HUDEP-2 (cell line): ENCODE measurements around the gene THY1.
"Not testable (repeated sequence)": the region's sequence is repeated elsewhere in the genome, so short reads cannot be mapped to it uniquely, and the experiment has no call there.

Source experiments
- DNase-seq, 76 experiments: peaks; one replicate each; lab custom pipeline; 2025; ENCODE audit not compliant: unreplicated experiment in 76 of 76; lab: John Stamatoyannopoulos, UW

The THY1 gene

DNA sequence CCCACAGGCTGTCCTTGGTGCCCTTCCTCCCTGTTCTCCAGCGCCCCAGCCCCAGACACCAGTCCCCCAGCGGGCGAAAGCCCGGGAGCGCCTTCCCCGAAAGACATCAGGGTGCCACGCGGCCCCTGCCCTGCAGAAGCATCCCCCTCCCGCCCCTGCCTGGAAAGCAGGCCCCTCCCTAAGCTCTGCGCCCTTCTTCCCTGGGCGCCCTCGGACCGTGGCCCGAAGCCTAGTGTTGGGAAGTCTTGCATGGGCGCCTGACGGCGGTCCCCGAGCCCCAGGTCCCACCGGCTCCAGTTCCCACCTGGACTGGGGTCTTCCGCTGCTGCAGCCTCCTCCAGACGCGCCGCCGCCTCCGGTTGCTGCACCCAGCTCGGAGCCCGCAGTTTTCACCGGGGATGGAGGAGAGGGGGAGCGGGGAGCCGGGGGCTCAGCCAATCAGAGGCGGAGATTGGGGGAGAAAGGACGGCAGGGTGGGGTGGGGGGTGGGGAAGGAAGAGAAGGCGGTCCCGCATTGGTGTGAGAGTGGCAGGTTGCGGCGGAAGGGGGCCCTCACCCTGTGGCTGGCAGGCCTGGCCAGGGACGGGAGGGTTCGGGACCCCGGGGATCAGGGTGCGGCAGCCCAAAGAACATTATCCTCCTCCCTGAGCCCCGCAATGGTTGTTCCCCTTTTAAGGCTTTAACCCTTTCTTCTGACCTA lies at the start of gene THY1:
TSS of gene THY1 (minus strand) at position 364 of the 700 bp plus-strand sequence. CDS start 2,267 bp downstream, outside the sequence.
- DNase-seq = no peak

DNA sequence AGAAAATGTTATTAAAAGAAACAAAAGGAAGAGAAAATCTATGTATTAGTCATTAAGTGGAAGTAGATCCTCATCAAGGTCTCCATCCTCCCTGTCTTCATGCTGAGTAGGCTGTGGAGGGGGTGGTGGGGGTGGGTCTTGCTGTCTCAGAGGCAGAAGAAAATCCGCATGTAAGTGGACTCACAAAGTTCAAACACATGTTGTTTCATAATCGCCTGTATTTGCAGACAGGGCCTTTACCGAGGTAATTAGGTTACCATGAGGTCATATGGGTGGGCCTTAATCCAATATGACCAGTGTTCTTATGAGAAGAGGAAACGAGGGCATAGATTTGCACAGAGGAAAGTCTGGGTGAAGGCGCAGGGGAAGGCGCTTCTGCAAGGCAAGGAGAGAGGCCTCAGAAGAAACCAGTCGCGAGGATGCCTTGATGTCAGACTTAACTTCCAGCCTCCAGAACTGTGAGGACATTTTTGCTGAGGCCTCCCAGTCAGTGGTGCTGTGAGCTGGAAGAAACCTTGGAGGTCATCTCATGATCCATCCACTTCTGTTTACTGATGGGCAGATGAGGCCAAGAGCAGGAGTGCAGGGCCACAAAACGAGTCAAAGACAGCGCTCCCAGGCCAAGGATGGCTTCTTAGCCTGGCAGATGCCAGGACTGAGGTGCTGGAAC lies 49.3 kb upstream of the THY1 start:
- no peak for DNase-seq

DNA sequence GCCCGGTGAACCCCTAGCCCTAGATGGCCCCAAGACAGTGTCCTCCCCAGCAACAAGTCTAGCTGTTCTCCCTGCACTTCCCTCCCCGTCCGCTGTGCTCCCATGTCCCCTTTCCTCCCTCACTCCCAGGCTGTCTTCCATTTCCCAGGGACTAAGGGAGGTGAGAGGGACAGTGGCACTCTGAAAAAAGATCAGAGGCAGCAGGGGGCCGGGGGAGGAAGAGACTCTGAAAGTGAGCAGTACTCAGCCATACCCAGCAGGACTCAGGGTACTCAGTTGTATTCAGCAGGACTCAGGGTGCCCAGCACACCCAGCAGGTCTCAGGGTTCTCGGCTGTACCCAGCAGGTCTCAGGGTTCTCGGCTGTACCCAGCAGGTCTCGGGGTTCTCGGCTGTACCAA lies 48.4 kb upstream of the THY1 start:
- DNase-seq = no peak

DNA sequence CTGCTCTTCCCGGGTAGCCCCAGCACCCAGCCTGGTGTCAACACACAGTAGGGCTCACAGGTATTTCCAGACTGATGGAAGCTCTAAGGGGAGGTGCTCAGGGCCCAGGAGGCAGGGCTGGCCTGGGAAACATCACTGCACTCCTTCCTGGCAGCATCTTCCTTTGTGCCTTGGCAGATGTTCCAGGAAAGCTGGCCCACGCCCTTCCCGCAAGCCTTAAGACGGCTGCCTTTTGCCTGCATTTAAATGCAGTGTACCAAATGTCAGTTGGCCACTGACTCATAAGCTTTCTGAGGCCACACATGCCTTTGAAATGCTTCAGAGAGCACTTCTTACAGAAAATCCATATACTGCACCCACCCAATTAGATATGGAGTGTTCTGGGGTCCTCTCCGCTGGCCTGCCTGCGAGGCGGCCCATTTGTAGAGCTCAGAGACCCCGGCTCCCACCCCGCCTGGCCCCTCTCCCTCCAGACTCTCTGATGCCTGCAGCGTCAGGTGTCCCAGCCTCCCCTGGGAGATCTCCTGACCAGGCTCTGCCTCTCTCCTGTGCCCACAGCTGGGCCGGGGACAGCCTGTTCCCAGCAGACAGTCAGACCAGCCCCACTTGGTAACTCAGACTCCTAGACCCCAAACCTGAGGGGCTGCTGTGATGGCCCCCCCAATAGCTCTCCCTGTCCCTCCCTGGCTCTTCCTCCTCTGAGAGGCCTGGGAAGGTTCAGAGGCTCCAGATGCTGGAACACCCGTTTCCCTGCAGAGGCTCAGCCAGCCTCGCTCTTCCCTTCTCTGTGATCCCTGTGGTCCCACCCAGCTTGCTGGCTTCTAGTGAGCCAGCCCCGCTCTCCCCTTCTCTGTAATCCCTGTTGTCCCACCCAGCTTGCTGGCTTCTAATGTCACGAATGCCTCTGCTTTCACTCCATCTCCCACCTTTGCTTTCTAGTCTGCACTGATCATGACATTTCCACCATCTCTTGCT lies 47.6 kb upstream of the THY1 start:
- DNase-seq = no peak

DNA sequence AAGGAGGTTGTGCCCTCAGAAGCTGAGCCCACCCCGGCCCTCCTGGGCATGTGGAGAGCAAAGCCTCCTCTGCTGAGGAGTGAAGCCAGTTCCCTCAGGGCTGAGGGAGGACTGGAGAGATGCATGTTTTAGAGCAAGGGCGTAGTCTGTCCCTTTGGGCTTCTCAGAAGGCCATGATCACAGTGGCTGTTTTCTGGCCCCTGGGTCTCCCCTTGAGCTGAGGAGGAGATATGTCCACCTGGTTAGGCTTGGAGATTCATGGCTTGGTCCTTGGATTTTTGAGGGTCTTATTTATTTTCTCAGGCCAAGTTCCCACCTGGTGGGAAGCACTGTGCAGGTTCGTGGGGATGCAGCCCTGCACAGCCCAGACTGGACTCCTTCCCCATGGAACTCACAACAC lies 46.5 kb upstream of the THY1 start:
- no peak for DNase-seq

DNA sequence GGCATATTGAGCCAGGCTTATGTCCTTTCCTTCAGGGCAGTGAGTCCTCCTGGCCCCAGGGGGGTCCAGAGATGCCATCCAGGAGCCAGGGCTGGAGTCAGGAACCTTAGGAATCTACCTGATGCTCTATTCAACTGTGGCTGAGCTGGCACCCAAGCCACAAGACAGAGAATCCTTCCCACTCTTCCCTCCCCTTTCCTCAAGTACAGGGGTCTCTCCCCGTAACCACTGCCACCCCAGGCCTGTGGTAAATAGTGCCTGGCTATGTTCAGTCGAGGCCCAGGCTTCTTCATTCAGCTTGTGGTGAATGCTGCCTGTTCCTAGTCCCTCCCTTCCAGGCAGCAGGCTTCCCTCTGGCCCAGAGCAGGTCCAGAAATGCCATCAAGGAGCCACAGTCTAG lies 45.5 kb upstream of the THY1 start:
- no peak for DNase-seq

DNA sequence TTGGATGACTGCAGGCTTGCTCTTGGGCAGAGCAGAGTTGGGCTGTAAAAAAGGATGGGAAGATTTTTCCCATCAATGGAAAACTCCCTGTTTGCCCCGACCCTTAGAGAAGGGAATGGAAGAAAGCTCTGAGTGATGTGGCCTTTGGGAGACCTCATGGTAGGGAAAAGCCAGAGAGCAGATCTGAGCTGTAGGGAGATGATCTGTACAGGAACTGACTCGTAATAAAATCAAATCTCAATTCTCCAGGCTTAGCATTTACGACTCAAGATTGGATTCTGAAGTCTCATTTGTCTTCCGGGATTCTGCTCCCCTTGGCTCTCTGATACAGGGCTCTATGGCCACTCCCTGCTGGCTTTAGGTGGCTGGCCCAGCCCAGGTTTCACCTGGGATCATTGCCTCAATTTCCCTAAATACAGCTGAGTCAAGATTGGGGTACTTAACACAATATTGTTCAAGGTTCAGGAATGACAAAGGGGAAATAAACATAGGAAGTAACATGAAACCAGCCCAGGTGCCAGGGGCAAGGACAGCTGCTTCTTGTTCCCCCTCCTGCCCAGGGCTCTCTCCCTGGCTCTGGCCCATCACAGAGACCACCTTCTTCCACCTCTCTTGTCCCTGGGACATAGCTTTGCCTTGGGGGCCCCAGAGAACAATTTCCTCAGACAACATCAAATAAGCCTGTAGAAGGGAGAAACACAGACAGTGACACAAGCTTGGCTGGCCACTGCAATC lies 38.4 kb upstream of the THY1 start:
- DNase-seq = no peak

DNA sequence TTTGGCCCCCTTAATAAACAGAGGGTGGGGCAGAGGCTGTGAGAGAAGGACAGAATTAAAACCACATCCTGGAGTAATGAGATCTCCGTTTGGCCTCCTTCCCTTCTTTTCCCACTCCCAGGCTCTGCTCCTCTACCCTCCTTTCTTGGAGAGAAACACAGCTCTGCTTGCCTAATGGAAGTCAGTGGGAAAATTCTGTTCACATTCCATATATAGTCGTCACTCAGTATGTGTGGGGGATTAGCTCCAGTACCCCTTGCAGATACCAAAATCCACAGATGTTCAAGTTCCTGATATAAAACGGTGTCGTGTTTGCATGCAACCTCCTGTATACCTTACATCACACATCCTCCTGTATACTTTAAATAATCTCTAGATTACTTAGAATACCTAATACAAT lies 37.6 kb upstream of the THY1 start:
- no peak for DNase-seq

DNA sequence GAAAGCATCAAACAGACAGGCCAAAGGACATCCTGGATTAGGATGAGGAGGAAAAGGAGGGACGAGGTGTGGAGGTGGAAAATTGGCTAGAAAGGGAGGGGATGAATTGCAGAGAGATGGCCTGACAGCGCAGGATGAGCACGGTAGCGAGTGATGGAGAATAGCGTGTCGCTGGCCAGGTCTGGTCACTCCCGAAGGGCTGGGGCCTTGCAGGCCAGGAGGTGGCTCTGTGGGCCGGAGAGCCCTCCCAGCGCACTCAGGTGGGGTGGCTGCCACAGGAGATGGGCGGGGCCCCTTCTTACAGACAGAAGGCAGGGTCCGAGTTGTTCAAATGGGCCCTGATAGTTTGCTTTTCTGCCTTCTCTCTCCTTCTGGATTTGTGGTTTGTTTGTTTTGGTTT lies 37.1 kb upstream of the THY1 start:
- no peak for DNase-seq

DNA sequence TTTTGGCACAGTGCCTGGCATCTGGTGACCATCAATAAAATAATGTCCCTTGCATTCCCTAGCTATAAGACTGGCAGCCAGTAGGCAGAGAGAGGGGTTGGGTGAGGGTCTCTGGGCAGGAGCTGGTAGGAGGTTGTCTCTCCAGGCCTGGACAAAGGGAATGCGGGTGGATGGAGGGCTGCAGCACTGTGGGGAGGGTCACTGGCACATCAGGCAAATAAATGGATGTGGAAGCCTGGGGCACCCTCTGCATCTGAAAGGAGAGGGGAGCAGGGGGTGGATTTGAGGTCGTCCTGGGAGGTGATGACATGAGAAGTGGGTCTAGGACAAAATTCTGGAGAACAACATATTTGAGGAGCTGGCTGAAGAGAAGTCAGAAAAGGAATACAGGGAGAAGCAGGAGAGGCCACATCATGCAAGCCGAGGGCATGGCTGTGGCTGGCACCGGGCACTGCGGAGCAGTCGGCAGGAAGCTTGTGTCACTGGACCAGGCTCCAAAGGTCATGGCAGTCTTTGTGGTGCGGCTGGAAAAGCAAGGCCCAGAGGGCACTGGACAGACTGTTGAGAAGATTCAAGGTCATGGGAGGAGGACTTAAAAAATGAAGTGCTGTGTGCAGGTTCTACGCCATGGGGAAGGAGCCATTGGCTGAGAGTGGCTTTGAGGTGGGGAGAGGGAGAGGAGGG lies 36.5 kb upstream of the THY1 start:
- no peak for DNase-seq

DNA sequence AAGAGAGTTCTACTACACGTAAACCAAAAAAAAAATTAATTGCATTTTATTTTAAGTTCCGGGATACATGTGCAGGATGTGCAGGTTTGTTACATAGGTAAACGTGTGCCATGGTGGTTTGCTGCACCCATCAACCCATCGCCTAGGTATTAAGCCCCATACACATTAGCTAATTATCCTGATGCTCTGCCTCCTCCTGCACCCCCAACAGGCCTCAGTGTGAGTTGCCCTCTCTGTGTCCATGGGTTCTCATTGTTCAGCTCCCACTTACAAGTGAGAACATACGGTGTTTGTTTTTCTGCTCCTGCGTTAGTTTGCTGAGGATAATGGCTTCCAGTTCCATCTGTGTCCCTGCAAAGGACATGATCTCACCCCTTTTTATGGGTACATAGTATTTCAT lies 32.7 kb upstream of the THY1 start:
- DNase-seq = not testable (repeated sequence)

DNA sequence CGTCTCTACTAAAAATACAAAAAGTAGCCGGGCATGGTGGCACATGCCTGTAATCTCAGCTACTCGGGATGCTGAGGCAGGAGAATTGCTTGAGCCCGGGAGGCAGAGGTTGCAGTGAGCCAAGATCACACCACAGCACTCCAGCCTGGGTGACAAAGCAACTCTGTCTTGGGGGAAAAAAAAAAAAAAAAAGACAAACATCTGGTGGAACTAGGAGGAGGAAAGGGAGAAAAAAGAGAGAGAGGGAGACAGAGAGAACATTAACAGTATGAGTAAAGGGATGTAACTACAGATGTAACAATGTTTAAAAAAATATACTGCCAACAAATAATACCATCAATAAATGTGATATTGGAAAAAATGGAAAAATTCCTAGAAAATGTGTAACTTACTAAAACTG lies 32.3 kb upstream of the THY1 start:
- DNase-seq = not testable (repeated sequence)

DNA sequence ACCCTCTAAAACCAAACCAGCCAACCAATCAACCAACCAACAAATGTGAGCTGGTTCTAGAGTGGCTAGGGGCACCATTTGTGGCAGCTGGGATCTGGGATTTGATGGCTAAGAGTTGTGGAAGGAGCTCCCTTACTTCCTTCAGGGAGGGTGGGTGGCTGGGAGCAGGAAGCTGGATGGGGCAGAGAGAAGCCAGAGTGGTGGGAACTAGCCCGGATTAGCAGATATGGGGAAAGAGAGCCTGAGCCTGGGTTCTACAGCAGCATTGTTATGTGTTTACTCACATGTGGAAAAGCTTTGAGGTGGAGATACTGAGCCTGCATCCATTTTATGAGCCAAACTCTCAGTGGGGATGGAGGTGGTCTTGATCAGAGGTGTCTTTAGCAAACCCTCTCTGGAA lies 30.9 kb upstream of the THY1 start:
- DNase-seq = no peak

DNA sequence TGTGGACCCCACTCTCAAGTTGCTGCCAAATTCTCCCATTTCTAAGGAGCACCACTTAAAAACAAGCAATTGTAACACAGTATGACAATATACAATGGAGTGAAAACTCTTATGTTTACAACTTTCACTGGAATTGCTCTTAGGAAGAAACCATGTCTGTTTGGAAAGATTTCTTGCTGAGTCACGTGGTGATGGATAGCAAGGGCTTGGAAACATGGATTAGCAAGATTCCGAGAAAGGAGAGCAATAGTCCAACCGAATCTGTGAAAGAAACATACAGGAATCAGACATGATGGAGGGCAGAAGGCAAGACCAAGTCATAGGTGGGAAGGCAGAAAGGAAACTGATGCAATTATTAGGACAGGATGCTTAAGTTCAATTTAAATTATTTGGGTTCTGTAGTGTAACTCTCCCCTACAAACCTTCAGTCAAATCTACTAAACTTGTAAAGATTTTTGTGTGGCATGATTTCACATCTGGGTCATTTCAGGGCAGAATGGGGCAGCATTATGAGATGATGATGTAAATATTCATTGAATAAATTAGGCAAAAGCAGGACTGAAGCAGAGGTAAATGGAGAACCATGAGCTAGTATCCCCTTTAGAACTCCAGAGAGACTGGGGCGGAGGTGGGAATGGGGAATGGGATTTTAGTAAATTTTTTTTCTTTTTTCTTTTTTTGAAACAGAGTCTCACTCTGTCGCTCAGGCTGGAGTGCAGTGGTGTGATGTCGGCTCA lies 27.8 kb upstream of the THY1 start:
- no peak for DNase-seq

DNA sequence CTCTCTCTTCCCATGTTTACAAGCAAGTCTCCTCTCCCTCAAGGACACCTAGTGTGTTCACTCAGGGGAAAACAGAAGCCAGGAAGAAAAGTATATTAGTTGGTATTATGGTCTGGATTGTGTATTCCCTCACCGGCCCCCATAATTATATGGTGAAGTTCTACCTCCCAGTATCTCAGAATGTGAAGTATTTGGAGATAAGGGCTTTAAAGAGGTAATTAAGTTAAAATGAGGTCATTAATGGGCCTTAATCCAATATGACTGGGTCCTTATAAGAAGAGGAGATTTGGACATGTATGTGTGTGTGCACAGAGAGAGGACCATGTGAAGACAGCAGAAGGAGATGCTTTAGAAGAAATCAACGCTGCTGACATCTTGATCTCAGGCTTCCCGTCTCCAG lies 26.5 kb upstream of the THY1 start:
- no peak for DNase-seq

DNA sequence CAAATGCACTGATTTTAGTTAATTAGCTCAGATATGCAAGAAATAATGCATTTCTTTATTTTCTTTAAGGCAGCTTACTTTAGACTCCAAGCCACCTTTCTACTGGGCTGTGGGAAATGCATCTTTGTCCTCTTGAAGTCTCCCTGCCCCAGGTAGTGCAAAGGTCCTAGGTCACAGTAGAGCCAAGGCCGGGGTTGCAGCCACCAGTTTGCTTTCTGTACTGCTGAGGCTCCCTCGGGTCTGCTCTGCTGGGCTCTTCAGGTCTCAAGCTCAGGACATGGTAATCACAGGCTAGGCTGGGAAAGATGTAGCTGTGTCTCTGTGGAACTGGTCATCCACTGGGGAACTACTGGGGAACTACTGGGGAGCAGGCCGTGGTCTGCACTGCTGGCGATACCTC lies 25.4 kb upstream of the THY1 start:
- DNase-seq = no peak

DNA sequence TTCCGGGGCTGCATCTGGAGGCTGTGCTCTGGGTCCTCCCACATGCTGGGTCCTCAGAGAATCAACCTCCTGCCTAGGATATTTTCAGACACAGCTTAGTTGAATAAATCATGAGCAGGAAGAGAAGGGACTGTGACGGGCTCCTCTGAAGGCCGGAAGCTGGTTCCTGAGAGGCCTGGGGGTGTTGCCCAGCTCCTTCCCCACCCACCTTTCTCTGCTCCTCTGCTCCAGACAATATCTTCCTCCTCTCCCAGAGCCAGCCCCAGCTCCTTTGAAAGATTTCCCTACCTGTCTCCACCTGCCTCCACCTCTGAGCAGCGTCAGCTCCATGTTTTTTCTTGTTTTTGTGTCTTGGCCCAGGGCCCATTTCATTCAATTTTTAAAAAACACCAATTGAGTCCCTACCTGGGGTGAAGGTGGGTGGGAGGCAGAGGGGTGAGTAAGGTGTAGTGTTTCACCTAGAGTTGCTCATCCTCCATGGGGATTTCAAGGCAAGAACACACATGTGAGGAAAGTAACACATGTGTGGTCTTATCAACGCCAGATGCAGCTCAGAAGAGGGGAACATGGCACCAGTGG lies 24.8 kb upstream of the THY1 start:
- DNase-seq = no peak

DNA sequence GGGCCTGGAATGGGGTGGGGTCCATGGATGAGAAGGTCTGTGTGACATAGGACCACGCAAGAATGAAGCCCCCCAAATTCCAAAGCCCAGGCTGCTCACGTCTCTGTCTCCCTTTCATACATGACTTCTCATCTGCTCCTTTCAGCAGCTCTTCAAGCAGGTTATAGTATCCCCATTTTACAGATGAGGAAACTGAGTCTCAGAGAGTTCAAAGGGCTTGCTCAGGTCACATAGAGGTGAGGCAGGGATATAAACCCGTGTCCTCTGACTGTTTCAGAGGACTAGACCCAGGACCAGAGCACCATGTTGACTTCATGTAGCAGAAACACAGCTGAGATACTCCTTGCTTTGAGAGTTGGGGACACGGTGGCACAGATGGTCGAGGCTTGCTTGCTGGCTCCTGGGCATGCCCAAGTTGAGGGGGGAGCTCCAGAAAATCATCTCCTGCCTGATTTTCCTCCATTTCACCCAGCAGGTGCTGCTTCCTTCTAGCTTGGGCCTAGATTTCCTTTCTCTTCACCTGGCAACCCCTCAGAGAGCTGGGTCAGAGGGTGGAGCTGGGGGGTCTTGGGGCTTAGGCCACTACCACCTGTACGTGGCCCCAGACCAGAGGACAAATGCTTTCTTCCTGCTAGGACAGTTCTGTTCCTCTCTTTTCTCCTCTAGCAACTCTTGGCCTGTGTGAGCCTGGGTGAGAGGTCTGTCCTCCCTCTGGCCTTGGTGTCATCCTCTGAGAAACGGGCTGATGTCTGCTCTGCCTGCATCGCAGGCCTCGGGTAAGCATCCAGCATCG lies 24.1 kb upstream of the THY1 start:
- no peak for DNase-seq
